Left renal cortex interstitium (tissue), 4 donors: Measurements from ENCODE around the gene ZNF236. TPM values are rescaled to one million over a fixed set of nuclear protein-coding genes. Genes with fewer than 3 reads are reported as not detected.

Source experiments
- DNase-seq, 4 donors: peaks; one replicate each; pipeline ENCODE4 v3.0.0-alpha.2; 2013; ENCODE audit warnings: low read depth in 4 of 4, low spot score in 2 of 4, missing footprints in 1 of 4
- polyA plus RNA-seq, 4 donors: library from polyadenylated mRNA; unstranded; fragments of 120-200 nt; gene quantifications; one replicate each; pipeline ENCODE4 v1.2.1, GENCODE V29; 2013; ENCODE audit not compliant: insufficient read length in 4 of 4

Gene ZNF236
- polyA plus RNA-seq, 4 donors, result 8.4 to 13.1 (median 10.2) TPM

DNA sequence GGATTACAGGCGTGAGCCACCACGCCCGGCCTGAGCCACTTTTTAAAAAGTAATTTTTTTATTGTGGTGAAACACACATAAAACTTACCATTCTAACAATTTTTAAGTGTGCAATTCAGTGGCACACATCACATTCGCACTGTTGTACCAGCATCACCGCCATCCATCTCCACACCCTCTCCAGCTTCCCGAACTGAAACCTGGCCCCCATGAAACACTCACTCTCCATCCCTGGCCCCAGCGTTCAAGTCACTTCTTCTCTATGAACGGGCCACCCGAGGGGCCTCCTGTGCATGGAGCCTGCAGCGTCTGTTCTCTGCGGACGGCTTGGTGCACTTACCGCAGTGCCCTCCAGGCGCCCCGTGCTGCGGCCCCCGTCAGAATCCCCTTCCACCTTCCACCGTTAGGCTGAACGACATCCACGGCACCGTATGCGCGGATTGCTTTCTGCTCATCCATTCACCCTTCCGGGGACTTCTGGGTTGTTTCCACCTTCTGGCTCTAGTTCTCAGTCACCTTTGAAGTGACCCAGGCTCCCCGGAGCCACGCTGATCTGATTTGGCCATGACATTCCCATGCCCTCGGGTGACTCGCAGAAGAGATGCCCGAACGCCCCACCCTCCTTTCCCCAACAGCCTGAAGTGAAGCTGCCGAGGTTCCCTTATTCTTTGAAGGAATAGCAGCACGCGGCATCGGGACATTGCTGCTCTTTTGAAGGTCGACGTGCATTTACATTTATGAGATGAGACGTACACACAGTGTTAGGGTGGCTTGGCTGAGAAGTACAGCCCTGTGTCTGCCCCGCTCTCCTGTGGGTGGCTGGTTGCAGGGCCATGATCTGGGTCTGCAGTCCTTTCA lies 175.8 kb downstream of the ZNF236 start:
- no peak for DNase-seq

GRCh38 chr18:76999077-76999476 lies 176.7 kb downstream of the ZNF236 start:
- no peak for DNase-seq

- DNase-seq, result peak in 1 of 4 donors; percentile 41
Observed at GRCh38 chr18:77000527-77000926, 178.2 kb downstream of the ZNF236 start.

GRCh38 chr18:77001041-77001440 lies 178.7 kb downstream of the ZNF236 start:
- no peak for DNase-seq

- no peak for DNase-seq
Observed at GRCh38 chr18:77001979-77002378, 179.6 kb downstream of the ZNF236 start.

DNA sequence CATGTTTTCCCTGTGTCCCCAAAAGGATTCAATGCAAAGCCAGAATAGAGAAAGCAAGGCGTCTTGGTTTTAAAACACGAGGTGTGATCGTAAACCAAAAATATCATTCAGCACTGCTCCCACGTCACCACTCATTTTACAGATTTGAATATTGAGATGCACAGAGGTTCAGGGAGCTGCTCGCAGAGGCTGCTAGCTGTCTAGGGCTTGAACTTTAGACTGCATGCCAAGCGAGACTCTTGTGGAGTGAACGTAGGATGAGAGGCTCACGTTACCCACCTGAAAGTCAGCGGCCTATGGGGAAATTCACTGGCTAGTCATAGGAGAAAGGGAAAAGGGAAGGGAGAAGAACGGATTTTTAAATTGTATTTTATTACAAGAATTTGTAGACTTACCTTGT lies 180.1 kb downstream of the ZNF236 start:
- DNase-seq, result no peak

DNA sequence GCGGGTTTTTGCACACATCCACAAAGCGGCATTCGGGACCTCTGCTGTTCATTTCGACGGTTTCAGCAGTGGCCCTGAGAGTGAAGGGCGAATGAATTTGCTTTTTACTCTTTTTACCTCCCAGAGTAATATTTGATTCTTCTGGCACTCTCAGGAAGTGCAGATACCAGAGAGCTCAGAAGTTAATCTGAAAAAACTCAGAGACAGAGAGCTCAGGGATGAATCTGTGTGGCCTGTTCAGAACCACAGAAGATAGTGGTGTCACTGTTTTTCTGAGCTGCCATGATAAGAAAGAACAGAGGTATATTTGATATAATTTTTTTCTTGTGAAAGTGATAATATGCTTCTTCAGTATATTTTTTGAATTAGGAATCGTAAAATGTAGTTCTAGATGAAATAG lies 181.0 kb downstream of the ZNF236 start:
- no peak for DNase-seq

- DNase-seq, result no peak
Observed at GRCh38 chr18:77004555-77005380, 182.4 kb downstream of the ZNF236 start.

- no peak for DNase-seq
Observed at GRCh38 chr18:77005651-77006195, 183.4 kb downstream of the ZNF236 start.

DNA sequence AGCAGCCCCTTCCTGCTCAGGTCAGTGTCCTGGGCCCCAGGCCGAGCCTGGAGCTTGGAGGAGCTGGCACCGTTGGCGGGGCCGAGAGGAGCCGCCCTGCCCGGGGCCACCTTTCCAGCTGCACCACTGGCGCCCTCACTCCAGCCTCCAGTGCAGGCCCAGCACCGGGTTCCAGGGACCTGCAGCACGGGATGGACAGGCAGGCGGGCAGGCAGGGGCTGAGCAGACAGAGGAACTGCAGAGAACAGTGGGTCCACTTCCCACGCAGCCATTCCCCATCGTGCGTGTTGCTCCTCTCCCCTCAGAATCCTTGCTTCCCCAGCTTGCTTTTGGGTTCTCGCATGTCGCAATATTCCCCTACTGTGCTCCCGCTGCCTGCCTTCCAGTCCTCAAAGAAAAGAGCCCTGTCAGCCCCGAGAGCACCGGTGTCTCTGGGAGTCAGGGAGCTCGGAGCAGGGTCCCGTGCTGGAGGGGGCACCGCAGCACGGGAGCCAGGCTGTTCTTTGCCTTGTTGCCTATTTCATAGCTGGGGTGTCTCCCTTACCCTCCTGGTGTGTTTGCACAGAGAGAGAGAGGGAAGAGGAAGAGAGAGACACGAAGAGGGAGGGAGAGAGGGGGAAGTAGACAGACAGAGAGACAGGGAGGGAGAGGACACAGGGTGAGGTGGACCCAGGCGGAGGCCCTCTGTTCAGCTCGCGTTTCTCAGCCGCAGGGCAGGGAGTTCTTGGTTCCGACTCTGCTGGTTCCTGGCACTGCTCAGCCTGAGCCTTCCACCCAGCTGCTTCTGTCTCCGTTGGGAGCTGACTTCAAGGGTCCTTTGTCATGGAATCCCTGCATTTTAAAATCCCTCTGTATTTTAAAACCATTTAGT lies 184.2 kb downstream of the ZNF236 start:
- no peak for DNase-seq

- no peak for DNase-seq
Observed at GRCh38 chr18:77007251-77007650, 184.9 kb downstream of the ZNF236 start.

- no peak for DNase-seq
Observed at GRCh38 chr18:77008006-77008405, 185.6 kb downstream of the ZNF236 start.

DNA sequence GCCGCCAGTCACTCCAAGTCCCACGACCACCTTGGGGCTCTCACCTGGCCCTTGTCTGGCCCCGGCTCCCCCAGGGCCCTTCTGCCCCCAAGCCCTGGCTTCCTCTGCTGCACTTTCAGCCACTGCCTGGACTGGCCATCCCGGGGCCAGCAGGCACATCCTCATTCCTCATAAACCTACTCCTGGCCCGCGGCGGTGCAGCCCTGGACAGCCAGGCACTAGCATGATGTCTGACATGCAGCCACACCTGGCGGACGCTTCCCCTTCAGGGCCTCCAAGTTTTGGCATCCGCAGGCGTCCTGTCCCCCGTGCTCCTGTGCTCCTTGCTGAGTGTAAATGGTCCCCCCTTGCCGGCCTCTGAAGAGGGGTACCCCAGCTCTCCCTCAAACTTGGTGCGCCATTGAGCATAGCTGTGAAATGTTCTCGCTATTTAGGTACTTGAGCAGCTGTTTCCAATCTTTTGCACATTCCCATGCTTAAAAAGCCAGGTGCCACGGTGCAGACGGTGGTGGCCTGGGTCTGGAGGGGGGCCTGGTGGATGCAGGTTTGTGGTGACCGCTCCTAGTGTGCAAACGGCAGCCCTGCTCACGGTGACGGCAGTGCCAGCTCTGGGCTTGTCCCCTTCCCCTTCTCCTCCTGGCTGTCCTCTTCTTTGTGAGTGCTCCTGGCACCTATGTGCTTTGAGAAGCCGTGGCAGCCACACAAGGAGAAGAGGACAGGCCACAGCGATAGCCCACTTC lies 186.4 kb downstream of the ZNF236 start:
- no peak for DNase-seq

- no peak for DNase-seq
Observed at GRCh38 chr18:77009675-77010074, 187.3 kb downstream of the ZNF236 start.

DNA sequence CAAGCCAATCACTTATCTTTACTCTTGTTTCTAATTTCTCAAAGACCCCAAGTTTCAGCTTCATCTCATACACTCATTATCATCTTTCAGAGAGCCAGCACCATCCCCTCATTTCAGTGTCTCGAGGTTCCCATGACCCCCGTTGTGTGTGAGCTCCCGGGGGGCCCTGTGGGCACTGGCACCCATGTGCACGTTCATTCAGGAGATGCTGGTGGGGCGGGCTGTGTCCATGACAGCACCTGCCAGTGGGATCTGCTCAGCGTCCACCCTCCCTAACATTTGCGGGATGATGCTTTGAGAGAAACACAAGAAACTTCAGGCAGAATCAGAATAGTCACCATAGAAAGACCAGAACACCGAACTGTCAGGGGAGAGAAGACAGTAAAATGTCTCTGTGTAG lies 189.8 kb downstream of the ZNF236 start:
- DNase-seq, result no peak

- DNase-seq, result no peak
Observed at GRCh38 chr18:77012806-77013541, 190.6 kb downstream of the ZNF236 start.

DNA sequence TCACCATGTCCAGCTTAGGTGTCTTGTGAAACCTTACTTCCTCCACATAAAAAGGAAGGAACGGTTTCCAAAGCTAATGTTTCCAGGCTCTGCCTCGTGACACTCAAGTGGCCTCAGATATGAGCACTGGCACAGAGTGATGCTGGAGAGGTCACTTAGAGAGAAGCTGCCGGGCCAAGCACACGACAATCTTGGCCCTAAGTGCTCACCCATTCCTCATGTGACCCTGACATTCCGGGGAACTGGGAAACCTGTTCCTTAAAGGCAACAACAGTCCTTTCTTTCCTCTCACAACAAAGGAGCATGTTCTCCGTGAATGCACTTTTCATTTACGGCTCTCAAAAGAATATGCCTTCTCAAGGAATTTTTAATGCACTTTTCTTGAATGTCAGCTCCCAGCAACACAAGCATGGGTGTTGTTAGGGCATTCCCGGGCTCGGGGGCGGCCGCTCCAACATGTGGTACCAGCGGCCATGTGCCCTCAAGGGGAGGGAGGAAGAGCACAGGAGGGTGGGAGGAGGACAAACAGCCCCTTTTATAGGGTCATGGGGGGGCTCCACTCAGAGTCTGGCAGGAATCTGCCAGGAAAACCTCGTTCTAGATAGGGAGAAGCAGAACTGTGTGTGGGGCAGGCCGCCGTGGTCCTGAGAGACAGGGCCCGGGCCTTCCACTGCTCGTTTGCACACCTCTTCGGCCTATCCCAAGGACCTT lies 191.6 kb downstream of the ZNF236 start:
- no peak for DNase-seq

DNA sequence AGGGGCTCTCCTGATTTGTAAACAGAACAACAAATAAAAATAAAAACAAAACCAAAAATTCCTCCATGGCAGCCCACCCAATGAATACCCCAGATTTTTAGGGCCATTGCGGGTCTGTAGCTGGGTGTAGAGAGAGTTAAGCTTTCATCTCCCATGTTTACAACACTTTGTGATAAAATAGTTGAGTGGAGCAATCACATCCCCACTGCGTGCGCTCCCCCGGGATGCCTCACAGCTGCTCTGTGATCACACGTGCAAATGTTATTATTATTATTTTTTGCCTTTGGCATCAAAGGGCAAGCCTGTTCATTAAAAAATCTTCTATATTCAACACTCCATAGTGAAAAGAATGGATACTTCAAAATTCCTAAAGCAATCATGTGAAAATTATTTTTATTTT lies 192.2 kb downstream of the ZNF236 start:
- no peak for DNase-seq
